ENCODE data around the gene TRIM17.

DNA sequence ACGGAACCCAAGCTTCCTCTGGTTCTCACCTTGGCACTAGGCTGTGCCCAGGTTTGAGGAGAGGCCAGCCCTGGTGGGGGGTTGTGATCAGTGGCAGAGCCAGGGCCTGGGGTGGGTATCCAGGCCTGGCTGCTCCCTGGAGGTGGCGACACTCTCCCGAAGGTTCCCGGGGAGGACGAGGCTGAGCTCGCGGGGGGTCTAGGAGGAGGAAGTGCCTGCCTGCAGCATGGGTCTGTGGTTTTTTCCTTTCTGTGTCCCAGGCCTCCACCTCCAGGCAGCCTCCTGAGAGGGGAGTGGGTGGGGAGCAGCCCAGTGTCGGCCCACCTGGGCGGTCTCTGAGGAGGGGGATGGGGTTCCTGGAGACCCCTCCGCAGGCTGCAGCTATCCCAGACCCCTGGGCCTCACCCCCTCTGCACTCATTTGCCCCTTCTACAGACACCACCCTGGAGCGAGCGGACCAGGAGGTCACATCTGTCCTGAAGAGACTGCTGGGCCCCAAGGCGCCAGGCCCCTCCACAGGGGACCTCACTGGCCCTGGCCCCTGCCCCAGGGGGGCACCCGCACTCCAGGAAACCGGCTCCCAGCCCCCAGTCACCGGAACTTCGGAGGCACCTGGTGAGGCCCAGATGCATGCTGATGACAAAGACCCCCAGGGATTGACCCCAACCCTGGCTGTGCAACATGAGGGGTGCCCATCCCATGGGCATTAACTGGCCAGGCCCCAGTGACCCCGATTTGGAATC lies 54.3 kb downstream of the TRIM17 start:
- TF ChIP-seq POU2F2 (IDR thresholded peaks at IDR 0.05; ENCODE audit: low read depth, low read length) (no peak), POLR2AphosphoS5 (IDR thresholded peaks at IDR 0.05; ENCODE audit: low read depth, low read length) (no peak)

Measured in GM12891 (cell line).